Activated naive CD8-positive, alpha-beta T cell treated with anti-CD3 and anti-CD28 coated beads for 36 hours (primary cell): Measurements from ENCODE around the gene CD68. TPM values are rescaled to one million over a fixed set of nuclear protein-coding genes. Genes with fewer than 3 reads are reported as not detected.

Experiments
- DNase-seq: peaks from one replicate; pipeline ENCODE4 v3.0.0; 2021
- H3K27ac Mint-ChIP-seq: one replicate; pipeline ENCODE4 v1.8.0; 2022; ENCODE audit warnings: mild to moderate bottlenecking, moderate library complexity, mixed read lengths
- H3K27me3 Mint-ChIP-seq: one replicate; pipeline ENCODE4 v1.8.0; 2022; ENCODE audit warnings: mild to moderate bottlenecking, mixed read lengths
- H3K36me3 Mint-ChIP-seq: one replicate; pipeline ENCODE4 v1.8.0; 2021; ENCODE audit warnings: mild to moderate bottlenecking, mixed read lengths
- H3K4me1 Mint-ChIP-seq: one replicate; pipeline ENCODE4 v1.8.0; 2021; ENCODE audit warnings: mixed read lengths
- H3K4me3 Mint-ChIP-seq: one replicate; pipeline ENCODE4 v1.8.0; 2022; ENCODE audit warnings: mild to moderate bottlenecking, moderate library complexity, mixed read lengths
- H3K9me3 Mint-ChIP-seq: one replicate; pipeline ENCODE4 v1.8.0; 2022; ENCODE audit warnings: mixed read lengths
- total RNA-seq, 2 experiments: library from RNA; stranded (reverse); gene quantifications; one replicate each; pipeline ENCODE4 v1.2.3, GENCODE V29; 2021

CD68 gene
- total RNA-seq, 2 experiments from 2014 or later, result 6.6 to 6.7 TPM

DNA sequence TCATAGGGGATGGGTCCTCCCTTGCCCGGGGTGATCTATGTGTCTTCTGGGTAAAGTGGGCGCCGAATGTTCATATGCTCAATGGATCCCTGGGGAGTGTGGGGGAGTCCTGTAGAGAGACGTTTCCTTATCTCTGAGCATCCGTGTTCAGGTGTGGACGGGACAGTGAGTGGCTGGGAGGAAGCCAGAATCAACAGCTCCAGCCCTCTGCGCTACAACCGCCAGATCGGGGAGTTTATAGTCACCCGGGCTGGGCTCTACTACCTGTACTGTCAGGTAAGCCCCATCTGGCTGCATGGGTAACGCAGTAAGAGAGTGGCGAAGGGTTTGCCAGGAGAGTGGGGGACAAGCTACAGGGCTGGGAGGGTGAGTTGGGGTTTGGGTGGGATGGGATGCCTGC is 22.8 kb upstream of the CD68 start:
- H3K36me3 Mint-ChIP-seq, result peaks cover 10% of the 10 kb centered on the region
- H3K9me3 Mint-ChIP-seq, result no peaks in the 10 kb centered on the region
- H3K4me3 Mint-ChIP-seq, result no peak overlapping the region
- no peak for DNase-seq
- peaks cover 62% of the 10 kb centered on the region for H3K4me1 Mint-ChIP-seq
- H3K27me3 Mint-ChIP-seq, result no peaks in the 10 kb centered on the region
- H3K27ac Mint-ChIP-seq, result no peak overlapping the region

DNA sequence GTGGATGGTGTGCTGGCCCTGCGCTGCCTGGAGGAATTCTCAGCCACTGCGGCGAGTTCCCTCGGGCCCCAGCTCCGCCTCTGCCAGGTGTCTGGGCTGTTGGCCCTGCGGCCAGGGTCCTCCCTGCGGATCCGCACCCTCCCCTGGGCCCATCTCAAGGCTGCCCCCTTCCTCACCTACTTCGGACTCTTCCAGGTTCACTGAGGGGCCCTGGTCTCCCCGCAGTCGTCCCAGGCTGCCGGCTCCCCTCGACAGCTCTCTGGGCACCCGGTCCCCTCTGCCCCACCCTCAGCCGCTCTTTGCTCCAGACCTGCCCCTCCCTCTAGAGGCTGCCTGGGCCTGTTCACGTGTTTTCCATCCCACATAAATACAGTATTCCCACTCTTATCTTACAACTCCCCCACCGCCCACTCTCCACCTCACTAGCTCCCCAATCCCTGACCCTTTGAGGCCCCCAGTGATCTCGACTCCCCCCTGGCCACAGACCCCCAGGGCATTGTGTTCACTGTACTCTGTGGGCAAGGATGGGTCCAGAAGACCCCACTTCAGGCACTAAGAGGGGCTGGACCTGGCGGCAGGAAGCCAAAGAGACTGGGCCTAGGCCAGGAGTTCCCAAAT is 22.2 kb upstream of the CD68 start:
- H3K4me3 Mint-ChIP-seq, result no peak overlapping the region
- peaks cover 10% of the 10 kb centered on the region for H3K36me3 Mint-ChIP-seq
- peaks cover 56% of the 10 kb centered on the region for H3K4me1 Mint-ChIP-seq
- H3K27ac Mint-ChIP-seq, result no peak overlapping the region
- DNase-seq, result no peak
- no peaks in the 10 kb centered on the region for H3K9me3 Mint-ChIP-seq
- no peaks in the 10 kb centered on the region for H3K27me3 Mint-ChIP-seq

- Mint-ChIP-seq H3K36me3 (peaks cover 17% of the 10 kb centered on the region), H3K4me1 (peaks cover 56% of the 10 kb centered on the region), H3K27me3 (no peaks in the 10 kb centered on the region), H3K4me3 (peak overlapping the region; percentile 78), H3K27ac (peak overlapping the region; percentile 87), H3K9me3 (no peaks in the 10 kb centered on the region)
- peak; percentile 52 for DNase-seq
Observed at GRCh38 chr17:7557775-7558543, 21.5 kb upstream of the CD68 start.

DNA sequence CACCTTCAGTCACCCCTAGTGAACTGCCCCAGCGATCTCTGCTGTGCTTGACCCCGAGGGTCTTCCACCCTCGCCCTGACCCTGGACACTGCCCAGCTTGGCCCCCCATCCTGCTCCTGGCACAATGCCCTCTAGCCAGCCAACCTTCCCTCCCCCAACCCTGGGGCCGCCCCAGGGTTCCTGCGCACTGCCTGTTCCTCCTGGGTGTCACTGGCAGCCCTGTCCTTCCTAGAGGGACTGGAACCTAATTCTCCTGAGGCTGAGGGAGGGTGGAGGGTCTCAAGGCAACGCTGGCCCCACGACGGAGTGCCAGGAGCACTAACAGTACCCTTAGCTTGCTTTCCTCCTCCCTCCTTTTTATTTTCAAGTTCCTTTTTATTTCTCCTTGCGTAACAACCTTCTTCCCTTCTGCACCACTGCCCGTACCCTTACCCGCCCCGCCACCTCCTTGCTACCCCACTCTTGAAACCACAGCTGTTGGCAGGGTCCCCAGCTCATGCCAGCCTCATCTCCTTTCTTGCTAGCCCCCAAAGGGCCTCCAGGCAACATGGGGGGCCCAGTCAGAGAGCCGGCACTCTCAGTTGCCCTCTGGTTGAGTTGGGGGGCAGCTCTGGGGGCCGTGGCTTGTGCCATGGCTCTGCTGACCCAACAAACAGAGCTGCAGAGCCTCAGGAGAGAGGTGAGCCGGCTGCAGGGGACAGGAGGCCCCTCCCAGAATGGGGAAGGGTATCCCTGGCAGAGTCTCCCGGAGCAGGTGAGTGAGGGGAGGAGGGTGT is 20.7 kb upstream of the CD68 start, which contains the start of gene TNFSF13:
TSS of gene TNFSF13 (plus strand) at position 207 of the 776 bp plus-strand sequence. CDS start at position 497, 290 bp downstream.
- H3K36me3 Mint-ChIP-seq, result peaks cover 15% of the 10 kb centered on the region
- no peak for DNase-seq
- H3K4me1 Mint-ChIP-seq, result peaks cover 49% of the 10 kb centered on the region

DNA sequence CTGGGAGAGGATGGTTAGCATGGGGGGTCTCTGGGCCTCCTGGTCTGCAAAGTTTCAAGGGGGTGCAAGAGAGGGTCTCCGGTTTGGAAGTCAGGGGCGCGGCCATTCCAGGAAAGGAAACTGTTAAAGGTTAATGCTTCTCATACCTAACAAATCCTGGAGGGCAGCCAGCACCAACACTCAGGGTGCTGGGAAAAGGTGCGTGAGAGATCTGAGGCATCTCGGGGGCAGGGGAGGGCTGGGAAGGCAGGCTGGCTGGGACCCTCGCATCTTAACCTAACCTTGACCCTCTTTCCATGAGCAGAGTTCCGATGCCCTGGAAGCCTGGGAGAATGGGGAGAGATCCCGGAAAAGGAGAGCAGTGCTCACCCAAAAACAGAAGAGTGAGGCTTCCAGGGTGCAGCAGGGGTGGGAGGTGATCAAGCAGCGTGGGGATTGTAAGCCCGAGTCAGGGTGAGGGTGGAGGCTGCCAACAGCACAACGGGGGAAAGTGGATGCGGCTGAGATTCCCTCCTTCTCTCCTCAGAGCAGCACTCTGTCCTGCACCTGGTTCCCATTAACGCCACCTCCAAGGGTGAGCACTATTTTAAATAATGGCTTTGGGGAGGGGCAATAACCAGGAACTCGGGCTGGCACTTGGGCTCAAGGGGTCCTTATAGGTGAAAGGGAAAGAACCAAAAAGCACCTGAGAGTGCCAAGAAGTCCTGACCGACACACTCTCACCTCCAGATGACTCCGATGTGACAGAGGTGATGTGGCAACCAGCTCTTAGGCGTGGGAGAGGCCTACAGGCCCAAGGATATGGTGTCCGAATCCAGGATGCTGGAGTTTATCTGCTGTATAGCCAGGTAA is 19.9 kb upstream of the CD68 start:
- no peaks in the 10 kb centered on the region for H3K27me3 Mint-ChIP-seq
- DNase-seq, result no peak
- peak overlapping the region; percentile 92 for H3K27ac Mint-ChIP-seq
- peaks cover 20% of the 10 kb centered on the region for H3K36me3 Mint-ChIP-seq
- peak overlapping the region; percentile 90 for H3K4me3 Mint-ChIP-seq
- peaks cover 49% of the 10 kb centered on the region for H3K4me1 Mint-ChIP-seq
- no peaks in the 10 kb centered on the region for H3K9me3 Mint-ChIP-seq

More for the DNA sequence above, 20.7 kb upstream of the CD68 start, which contains the start of gene TNFSF13:
- Mint-ChIP-seq H3K9me3 (no peaks in the 10 kb centered on the region), H3K27me3 (no peaks in the 10 kb centered on the region), H3K4me3 (peak within 1 kb of the TSS; percentile 78), H3K27ac (peak within 1 kb of the TSS; percentile 87)

- Mint-ChIP-seq H3K27ac (peak overlapping the region; percentile 92), H3K27me3 (no peaks in the 10 kb centered on the region), H3K36me3 (peaks cover 26% of the 10 kb centered on the region), H3K4me3 (peak overlapping the region; percentile 90), H3K4me1 (peaks cover 50% of the 10 kb centered on the region), H3K9me3 (no peaks in the 10 kb centered on the region)
- peak; percentile 65 for DNase-seq
Observed at GRCh38 chr17:7560172-7561027, 19.0 kb upstream of the CD68 start.

DNA sequence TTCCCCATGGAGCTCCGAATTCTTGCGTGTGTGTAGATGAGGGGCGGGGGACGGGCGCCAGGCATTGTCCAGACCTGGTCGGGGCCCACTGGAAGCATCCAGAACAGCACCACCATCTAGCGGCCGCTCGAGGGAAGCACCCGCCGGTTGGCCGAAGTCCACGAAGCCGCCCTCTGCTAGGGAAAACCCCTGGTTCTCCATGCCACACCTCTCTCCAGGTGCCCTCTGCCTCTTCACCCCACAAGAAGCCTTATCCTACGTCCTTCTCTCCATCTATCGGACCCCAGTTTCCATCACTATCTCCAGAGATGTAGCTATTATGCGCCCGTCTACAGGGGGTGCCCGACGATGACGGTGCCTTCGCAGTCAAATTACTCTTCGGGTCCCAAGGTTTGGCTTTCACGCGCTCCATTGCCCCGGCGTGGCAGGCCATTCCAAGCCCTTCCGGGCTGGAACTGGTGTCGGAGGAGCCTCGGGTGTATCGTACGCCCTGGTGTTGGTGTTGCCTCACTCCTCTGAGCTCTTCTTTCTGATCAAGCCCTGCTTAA is 18.3 kb upstream of the CD68 start:
- peaks cover 46% of the 10 kb centered on the region for H3K4me1 Mint-ChIP-seq
- H3K27ac Mint-ChIP-seq, result peak overlapping the region; percentile 92
- no peaks in the 10 kb centered on the region for H3K27me3 Mint-ChIP-seq
- peaks cover 27% of the 10 kb centered on the region for H3K36me3 Mint-ChIP-seq
- no peaks in the 10 kb centered on the region for H3K9me3 Mint-ChIP-seq
- H3K4me3 Mint-ChIP-seq, result peak overlapping the region; percentile 90
- DNase-seq, result peak; percentile 86

- peak; percentile 96 for DNase-seq
- peaks cover 48% of the 10 kb centered on the region for H3K4me1 Mint-ChIP-seq
- peaks cover 27% of the 10 kb centered on the region for H3K36me3 Mint-ChIP-seq
- peak within 1 kb of the TSS; percentile 92 for H3K27ac Mint-ChIP-seq
- H3K27me3 Mint-ChIP-seq, result no peaks in the 10 kb centered on the region
- H3K9me3 Mint-ChIP-seq, result no peaks in the 10 kb centered on the region
- H3K4me3 Mint-ChIP-seq, result peak within 1 kb of the TSS; percentile 90
Observed at GRCh38 chr17:7561589-7562207, 17.7 kb upstream of the CD68 start, which contains the start of gene SENP3. Gene SENP3, plus strand, starts transcription at chr17:7561919. Its CDS starts 1,158 bp downstream, at chr17:7563077.

DNA sequence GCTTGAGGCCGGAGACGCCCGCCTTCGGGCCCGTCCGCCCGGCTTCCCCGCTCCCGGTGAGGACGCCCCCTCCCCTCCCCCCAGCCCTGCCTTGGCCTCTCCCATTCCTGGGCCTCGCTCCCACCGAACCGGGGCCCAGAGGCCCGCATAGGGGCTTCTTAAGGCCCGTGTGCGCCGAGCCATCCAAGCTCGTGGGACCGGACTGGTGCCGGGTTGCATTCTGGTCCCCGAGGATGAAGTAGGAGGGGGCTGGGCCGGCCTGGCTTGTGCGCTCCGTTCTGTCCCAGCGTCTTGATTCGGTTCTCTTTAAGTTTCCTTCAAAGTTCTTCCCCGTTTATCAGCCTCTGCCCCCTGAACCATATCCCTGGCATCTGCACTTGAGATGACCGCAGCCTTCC is 17.2 kb upstream of the CD68 start:
- Mint-ChIP-seq H3K36me3 (peaks cover 30% of the 10 kb centered on the region), H3K4me3 (peak overlapping the region; percentile 90), H3K9me3 (no peaks in the 10 kb centered on the region), H3K27ac (peak overlapping the region; percentile 88), H3K27me3 (no peaks in the 10 kb centered on the region), H3K4me1 (peaks cover 51% of the 10 kb centered on the region)
- no peak for DNase-seq

DNA sequence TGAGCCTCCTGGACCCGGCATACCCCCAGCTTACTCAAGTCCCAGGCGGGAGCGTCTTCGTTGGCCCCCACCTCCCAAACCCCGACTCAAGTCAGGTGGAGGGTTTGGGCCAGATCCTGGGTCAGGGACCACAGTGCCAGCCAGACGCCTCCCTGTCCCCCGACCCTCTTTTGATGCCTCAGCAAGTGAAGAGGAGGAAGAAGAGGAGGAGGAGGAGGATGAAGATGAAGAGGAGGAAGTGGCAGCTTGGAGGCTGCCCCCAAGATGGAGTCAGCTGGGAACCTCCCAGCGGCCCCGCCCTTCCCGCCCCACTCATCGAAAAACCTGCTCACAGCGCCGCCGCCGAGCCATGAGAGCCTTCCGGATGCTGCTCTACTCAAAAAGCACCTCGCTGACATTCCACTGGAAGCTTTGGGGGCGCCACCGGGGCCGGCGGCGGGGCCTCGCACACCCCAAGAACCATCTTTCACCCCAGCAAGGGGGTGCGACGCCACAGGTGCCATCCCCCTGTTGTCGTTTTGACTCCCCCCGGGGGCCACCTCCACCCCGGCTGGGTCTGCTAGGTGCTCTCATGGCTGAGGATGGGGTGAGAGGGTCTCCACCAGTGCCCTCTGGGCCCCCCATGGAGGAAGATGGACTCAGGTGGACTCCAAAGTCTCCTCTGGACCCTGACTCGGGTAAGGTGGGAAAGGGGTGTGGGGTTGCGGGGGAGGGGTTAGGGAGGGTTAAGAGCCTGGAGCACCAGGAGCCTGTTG is 16.1 kb upstream of the CD68 start:
- peak overlapping the region; percentile 90 for H3K4me3 Mint-ChIP-seq
- H3K9me3 Mint-ChIP-seq, result no peaks in the 10 kb centered on the region
- peaks cover 34% of the 10 kb centered on the region for H3K36me3 Mint-ChIP-seq
- H3K4me1 Mint-ChIP-seq, result peaks cover 45% of the 10 kb centered on the region
- peak overlapping the region; percentile 88 for H3K27ac Mint-ChIP-seq
- H3K27me3 Mint-ChIP-seq, result no peaks in the 10 kb centered on the region
- no peak for DNase-seq

- Mint-ChIP-seq H3K27me3 (peaks cover 10% of the 10 kb centered on the region), H3K4me3 (no peak overlapping the region)
Observed at GRCh38 chr17:7569571-7569970, 9.9 kb upstream of the CD68 start.

GRCh38 chr17:7570351-7570750 is 9.1 kb upstream of the CD68 start:
- Mint-ChIP-seq H3K27me3 (peaks cover 10% of the 10 kb centered on the region), H3K9me3 (peaks cover 4% of the 10 kb centered on the region), H3K36me3 (peaks cover 52% of the 10 kb centered on the region), H3K4me3 (no peak overlapping the region), H3K4me1 (peaks cover 39% of the 10 kb centered on the region), H3K27ac (peak overlapping the region; percentile 17)
- no peak for DNase-seq

More at GRCh38 chr17:7569571-7569970, 9.9 kb upstream of the CD68 start:
- H3K4me1 Mint-ChIP-seq, result peaks cover 35% of the 10 kb centered on the region
- H3K9me3 Mint-ChIP-seq, result peaks cover 4% of the 10 kb centered on the region
- no peak for DNase-seq
- H3K36me3 Mint-ChIP-seq, result peaks cover 50% of the 10 kb centered on the region
- H3K27ac Mint-ChIP-seq, result peak overlapping the region; percentile 28

DNA sequence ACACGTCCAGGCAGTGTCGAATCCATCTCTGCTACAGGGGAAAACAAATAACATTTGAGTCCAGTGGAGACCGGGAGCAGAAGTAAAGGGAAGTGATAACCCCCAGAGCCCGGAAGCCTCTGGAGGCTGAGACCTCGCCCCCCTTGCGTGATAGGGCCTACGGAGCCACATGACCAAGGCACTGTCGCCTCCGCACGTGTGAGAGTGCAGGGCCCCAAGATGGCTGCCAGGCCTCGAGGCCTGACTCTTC is 7.2 kb upstream of the CD68 start:
- peaks cover 67% of the 10 kb centered on the region for H3K36me3 Mint-ChIP-seq
- H3K27me3 Mint-ChIP-seq, result peaks cover 10% of the 10 kb centered on the region
- peaks cover 4% of the 10 kb centered on the region for H3K9me3 Mint-ChIP-seq
- H3K4me1 Mint-ChIP-seq, result peaks cover 52% of the 10 kb centered on the region
- H3K27ac Mint-ChIP-seq, result peak overlapping the region; percentile 98
- peak overlapping the region; percentile 99 for H3K4me3 Mint-ChIP-seq
- no peak for DNase-seq
